Mononuclear cell (primary cell): ENCODE results near the gene NECAB2. TPM values are rescaled to one million over a fixed set of nuclear protein-coding genes. Genes with fewer than 3 reads are reported as not detected.

Source experiments
- H3K27me3 ChIP-seq: 2 replicates; pipeline ENCODE4 v1.6.0; 2011; ENCODE audit warnings: low read length, control low read depth; ENCODE audit not compliant: insufficient read depth
- H3K4me1 ChIP-seq: 2 replicates; pipeline ENCODE4 v1.5.1; 2011; ENCODE audit warnings: mild to moderate bottlenecking, low read length, control low read depth; ENCODE audit not compliant: insufficient read depth
- H3K4me3 ChIP-seq: 2 replicates; pipeline ENCODE4 v1.5.1; 2011; ENCODE audit warnings: mild to moderate bottlenecking, low read length, moderate library complexity
- H3K9me3 ChIP-seq: 2 replicates; pipeline ENCODE4 v1.5.1; 2011; ENCODE audit warnings: low read depth, mild to moderate bottlenecking, control low read depth, low read length
- total RNA-seq: library from RNA; depleted of rRNA; stranded (reverse); fragments of >200 nt; gene quantifications from one replicate; pipeline ENCODE4 v1.2.3, GENCODE V29; 2012

The NECAB2 gene
- total RNA-seq, 1 donor: not detected

- H3K4me3 ChIP-seq: no peak overlapping the region
Measured at GRCh38 chr16:83954577-83955016, 13.4 kb upstream of the NECAB2 start.

GRCh38 chr16:83955218-83956130, 12.6 kb upstream of the NECAB2 start:
- Histone ChIP-seq H3K4me1 (peaks cover 24% of the 10 kb centered on the region), H3K9me3 (no peaks in the 10 kb centered on the region), H3K4me3 (no peak overlapping the region), H3K27me3 (peaks cover 12% of the 10 kb centered on the region)

More at GRCh38 chr16:83954577-83955016, 13.4 kb upstream of the NECAB2 start:
- Histone ChIP-seq H3K27me3 (peaks cover 12% of the 10 kb centered on the region), H3K9me3 (no peaks in the 10 kb centered on the region), H3K4me1 (peaks cover 24% of the 10 kb centered on the region)

GRCh38 chr16:83956336-83957289, 11.4 kb upstream of the NECAB2 start:
- Histone ChIP-seq H3K4me1 (peaks cover 24% of the 10 kb centered on the region), H3K9me3 (no peaks in the 10 kb centered on the region), H3K27me3 (peaks cover 12% of the 10 kb centered on the region), H3K4me3 (no peak overlapping the region)

GRCh38 chr16:83957296-83957855, 10.7 kb upstream of the NECAB2 start:
- Histone ChIP-seq H3K9me3 (no peaks in the 10 kb centered on the region), H3K4me3 (no peak overlapping the region), H3K4me1 (peaks cover 24% of the 10 kb centered on the region), H3K27me3 (peaks cover 12% of the 10 kb centered on the region)

- H3K9me3 ChIP-seq: no peaks in the 10 kb centered on the region
- peaks cover 15% of the 10 kb centered on the region for H3K4me1 ChIP-seq
- no peak overlapping the region for H3K4me3 ChIP-seq
- H3K27me3 ChIP-seq: peaks cover 12% of the 10 kb centered on the region
Measured at GRCh38 chr16:83958137-83958845, 9.8 kb upstream of the NECAB2 start.

- Histone ChIP-seq H3K27me3 (peaks cover 7% of the 10 kb centered on the region), H3K9me3 (no peaks in the 10 kb centered on the region), H3K4me1 (peaks cover 8% of the 10 kb centered on the region), H3K4me3 (no peak overlapping the region)
Measured at GRCh38 chr16:83958846-83959565, 9.0 kb upstream of the NECAB2 start.

GRCh38 chr16:83959656-83960434, 8.2 kb upstream of the NECAB2 start:
- peaks cover under 1% of the 10 kb centered on the region for H3K27me3 ChIP-seq
- H3K9me3 ChIP-seq: no peaks in the 10 kb centered on the region
- no peak overlapping the region for H3K4me3 ChIP-seq
- no peaks in the 10 kb centered on the region for H3K4me1 ChIP-seq

- Histone ChIP-seq H3K9me3 (no peaks in the 10 kb centered on the region), H3K4me3 (no peak overlapping the region), H3K27me3 (no peaks in the 10 kb centered on the region), H3K4me1 (no peaks in the 10 kb centered on the region)
Measured at GRCh38 chr16:83960521-83961249, 7.4 kb upstream of the NECAB2 start.

- Histone ChIP-seq H3K4me1 (no peaks in the 10 kb centered on the region), H3K4me3 (no peak overlapping the region), H3K27me3 (no peaks in the 10 kb centered on the region), H3K9me3 (no peaks in the 10 kb centered on the region)
Measured at GRCh38 chr16:83961591-83961990, 6.5 kb upstream of the NECAB2 start.

GRCh38 chr16:83963277-83964119, 4.5 kb upstream of the NECAB2 start:
- Histone ChIP-seq H3K9me3 (no peaks in the 10 kb centered on the region), H3K27me3 (no peaks in the 10 kb centered on the region), H3K4me1 (no peaks in the 10 kb centered on the region), H3K4me3 (no peak overlapping the region)

GRCh38 chr16:83964684-83965443, 3.2 kb upstream of the NECAB2 start:
- Histone ChIP-seq H3K27me3 (peaks cover 2% of the 10 kb centered on the region), H3K9me3 (no peaks in the 10 kb centered on the region), H3K4me1 (no peaks in the 10 kb centered on the region), H3K4me3 (no peak overlapping the region)
